ENCODE measurements around the gene TLE5. TPM values are rescaled to one million over a fixed set of nuclear protein-coding genes. Genes with fewer than 3 reads are reported as not detected.

The TLE5 gene
- total and polyA plus RNA-seq, 2 of the 4 experiments (the other 2 are of a cell fraction), result 119 to 407 TPM

DNA sequence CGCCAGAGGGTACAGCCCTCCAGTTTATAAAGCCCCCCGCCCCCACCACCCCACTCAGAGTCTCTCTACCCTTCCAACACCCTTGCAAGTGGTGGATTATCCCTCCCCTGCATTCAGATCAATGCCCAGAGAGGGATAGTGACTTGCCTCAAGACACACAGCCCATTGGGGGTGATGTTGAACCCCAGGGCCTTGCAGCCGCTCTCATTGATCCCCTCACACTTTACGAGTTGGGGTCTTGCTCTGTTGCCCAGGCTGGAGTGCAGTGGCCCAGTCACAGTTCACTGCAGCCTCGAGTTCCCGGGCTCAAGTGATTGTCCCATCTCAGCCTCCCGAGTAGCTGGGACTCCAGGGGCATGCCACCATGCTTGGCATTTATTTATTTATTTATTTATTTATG is 44.4 kb downstream of the TLE5 start:
- Histone ChIP-seq H3K36me3 (ENCODE audit: control insufficient read depth, insufficient read depth, low read length) (no peaks in the 10 kb centered on the region), H3K4me2 (ENCODE audit: low read depth, low read length) (no peak overlapping the region), H3K18ac (ENCODE audit: low read depth, low read length) (no peak overlapping the region), H3K14ac (replicated peaks; ENCODE audit: low read depth, low read length) (no peak overlapping the region), H2BK20ac (ENCODE audit: low read depth, low read length) (no peak overlapping the region), H2BK15ac (ENCODE audit: low read depth, low read length) (no peak overlapping the region), H3K4me1 (ENCODE audit: control insufficient read depth, insufficient read depth, low read length) (no peaks in the 10 kb centered on the region), H4K5ac (ENCODE audit: low read depth, low read length) (no peak overlapping the region), H2AFZ (replicated peaks; ENCODE audit: low read length, poor library complexity) (no peak overlapping the region), H4K91ac (ENCODE audit: insufficient read depth, low read depth, low read length) (no peak overlapping the region), H3K56ac (ENCODE audit: extremely low read depth, insufficient read depth, low read length) (no peak overlapping the region), H2BK5ac (ENCODE audit: low read depth, low read length, poor library complexity, severe bottlenecking) (no peak overlapping the region), H3K27me3 (ENCODE audit: control insufficient read depth, insufficient read depth, low read length) (peaks cover 4% of the 10 kb centered on the region), H3K23ac (ENCODE audit: low read depth, low read length) (no peak overlapping the region), H3K4me3 (ENCODE audit: insufficient read depth, low read depth, low read length) (no peak overlapping the region), H4K8ac (ENCODE audit: low read depth in 2 of 2, low read length in 2 of 2) (no peak overlapping the region), H4K20me1 (ENCODE audit: insufficient read depth, low read length) (no peaks in the 10 kb centered on the region), H2BK120ac (ENCODE audit: low read depth, low read length) (no peak overlapping the region), H3K9ac (ENCODE audit: low read depth, low read length) (no peak overlapping the region), H3K79me1 (ENCODE audit: low read depth in 1 of 2, low read length in 2 of 2) (no peaks in the 10 kb centered on the region), H3K9me3 (ENCODE audit: control insufficient read depth, insufficient read depth, low read length) (no peaks in the 10 kb centered on the region), H3K9me1 (ENCODE audit: insufficient read depth, low read length) (no peaks in the 10 kb centered on the region), H2AK9ac (replicated peaks; ENCODE audit: low read depth, low read length, poor library complexity) (no peak overlapping the region), H3K4ac (ENCODE audit: low read depth, low read length) (no peak overlapping the region), H3K27ac (ENCODE audit: insufficient read depth, low read length) (no peak overlapping the region), H2AK5ac (ENCODE audit: low read depth, low read length) (no peak overlapping the region)
- CTCF ChIA-PET, result no interaction called here
- DNase-seq (no peak), ATAC-seq (ENCODE audit: low read depth) (no peak)
- 60% methylated on average over 1 of the region's 7 CpGs; no CpG with 5 or more reads in 1 of the 2 experiments for WGBS, 2 experiments (ENCODE audit: extremely low coverage in 2 of 2, insufficient read length in 1 of 2)
- POLR2A ChIA-PET (ENCODE audit: unreplicated experiment), result no interaction called here
- in situ Hi-C loops (cut with MboI; ENCODE audit: low sequenced_read_pairs) (no loop called here), intact Hi-C loops (cut with micrococcal nuclease) (no loop called here), dilution Hi-C loops (cut with HindIII; ENCODE audit: low sequenced_read_pairs, unreplicated experiment) (no loop called here)
- no TSS peak for BruUV-seq (replicated peaks)
- TF ChIP-seq RFX5 (IDR thresholded peaks at IDR 0.05; ENCODE audit: low read depth, low read length) (no peak), USF2 (IDR thresholded peaks at IDR 0.05; ENCODE audit: low read depth, low read length) (no peak), MXI1 (IDR thresholded peaks at IDR 0.05; ENCODE audit: borderline replicate concordance, low read depth, low read length) (no peak), RAD21 (IDR thresholded peaks at IDR 0.05; ENCODE audit: low read length) (no peak), CEBPB (IDR thresholded peaks at IDR 0.05; ENCODE audit: low read depth, low read length) (no peak), SMC3 (IDR thresholded peaks at IDR 0.05; ENCODE audit: low read depth, low read length) (no peak)
- TF ChIP-seq, protein P1, sequence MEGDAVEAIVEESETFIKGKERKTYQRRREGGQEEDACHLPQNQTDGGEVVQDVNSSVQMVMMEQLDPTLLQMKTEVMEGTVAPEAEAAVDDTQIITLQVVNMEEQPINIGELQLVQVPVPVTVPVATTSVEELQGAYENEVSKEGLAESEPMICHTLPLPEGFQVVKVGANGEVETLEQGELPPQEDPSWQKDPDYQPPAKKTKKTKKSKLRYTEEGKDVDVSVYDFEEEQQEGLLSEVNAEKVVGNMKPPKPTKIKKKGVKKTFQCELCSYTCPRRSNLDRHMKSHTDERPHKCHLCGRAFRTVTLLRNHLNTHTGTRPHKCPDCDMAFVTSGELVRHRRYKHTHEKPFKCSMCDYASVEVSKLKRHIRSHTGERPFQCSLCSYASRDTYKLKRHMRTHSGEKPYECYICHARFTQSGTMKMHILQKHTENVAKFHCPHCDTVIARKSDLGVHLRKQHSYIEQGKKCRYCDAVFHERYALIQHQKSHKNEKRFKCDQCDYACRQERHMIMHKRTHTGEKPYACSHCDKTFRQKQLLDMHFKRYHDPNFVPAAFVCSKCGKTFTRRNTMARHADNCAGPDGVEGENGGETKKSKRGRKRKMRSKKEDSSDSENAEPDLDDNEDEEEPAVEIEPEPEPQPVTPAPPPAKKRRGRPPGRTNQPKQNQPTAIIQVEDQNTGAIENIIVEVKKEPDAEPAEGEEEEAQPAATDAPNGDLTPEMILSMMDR (conservative IDR thresholded peaks at IDR 0.05; ENCODE audit: low read depth, low read length), result no peak

Measured in IMR-90 (cell line).